Measurements from ENCODE around the gene OR13F1. TPM values are rescaled to one million over a fixed set of nuclear protein-coding genes. Genes with fewer than 3 reads are reported as not detected.

OR13F1 gene, protein sequence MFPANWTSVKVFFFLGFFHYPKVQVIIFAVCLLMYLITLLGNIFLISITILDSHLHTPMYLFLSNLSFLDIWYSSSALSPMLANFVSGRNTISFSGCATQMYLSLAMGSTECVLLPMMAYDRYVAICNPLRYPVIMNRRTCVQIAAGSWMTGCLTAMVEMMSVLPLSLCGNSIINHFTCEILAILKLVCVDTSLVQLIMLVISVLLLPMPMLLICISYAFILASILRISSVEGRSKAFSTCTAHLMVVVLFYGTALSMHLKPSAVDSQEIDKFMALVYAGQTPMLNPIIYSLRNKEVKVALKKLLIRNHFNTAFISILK
- not detected in 2 replicates for polyA plus RNA-seq (2013)

GRCh38 chr9:104503963-104504362 lies at the start of gene OR13F1:
TSS of gene OR13F1 (plus strand) at chr9:104504263. CDS start at chr9:104504263, 0 bp downstream.
- H3K4me1 ChIP-seq (ENCODE audit: control insufficient read depth in 1 of 2, insufficient read depth in 2 of 2, low read length in 2 of 2): no peaks in the 10 kb centered on the region
- H3K79me1 ChIP-seq (ENCODE audit: low read length): no peaks in the 10 kb centered on the region
- H3K27ac ChIP-seq (ENCODE audit: low read depth, low read length): no peak within 1 kb of the TSS
- no peak within 1 kb of the TSS for H4K8ac ChIP-seq (ENCODE audit: low read depth, low read length)
- H3K27me3 ChIP-seq (ENCODE audit: insufficient read depth, low read length): no peaks in the 10 kb centered on the region
- no peak within 1 kb of the TSS for H2AFZ ChIP-seq (ENCODE audit: insufficient read depth, low read length, poor library complexity)
- no peaks in the 10 kb centered on the region for H3K36me3 ChIP-seq (ENCODE audit: control insufficient read depth in 1 of 2, insufficient read depth in 2 of 2, low read length in 2 of 2)
- H2AK5ac ChIP-seq (ENCODE audit: low read length): no peak within 1 kb of the TSS
- no peak within 1 kb of the TSS for H3K9ac ChIP-seq (ENCODE audit: low read length)
- no peaks in the 10 kb centered on the region for H3K9me3 ChIP-seq (ENCODE audit: insufficient read depth, low read depth, low read length)
- no peak within 1 kb of the TSS for H2BK120ac ChIP-seq (ENCODE audit: insufficient read depth, low read length, poor library complexity)
- H3K14ac ChIP-seq (ENCODE audit: low read length): no peak within 1 kb of the TSS
- WGBS (ENCODE audit: extremely low coverage, insufficient coverage, insufficient read length): no CpG with 5 or more reads among the region's 5 CpGs
- no peak within 1 kb of the TSS for H3K23ac ChIP-seq (ENCODE audit: low read length)
- H3K4me3 ChIP-seq (ENCODE audit: low read depth, low read length): no peak within 1 kb of the TSS
- H3K79me2 ChIP-seq (ENCODE audit: control insufficient read depth, insufficient read depth, low read length, poor library complexity): no peaks in the 10 kb centered on the region
- no peak for DNase-seq
- H3K18ac ChIP-seq (ENCODE audit: low read length): no peak within 1 kb of the TSS
- no peak within 1 kb of the TSS for H2BK12ac ChIP-seq (ENCODE audit: low read length)
- no peak within 1 kb of the TSS for H2BK5ac ChIP-seq (ENCODE audit: low read depth, low read length, poor library complexity)
- no peak within 1 kb of the TSS for H3K4me2 ChIP-seq (ENCODE audit: low read length)
- no peak within 1 kb of the TSS for H4K91ac ChIP-seq (ENCODE audit: low read depth, low read length)
- H3K4ac ChIP-seq (ENCODE audit: low read depth, low read length): no peak within 1 kb of the TSS
- H4K12ac ChIP-seq (ENCODE audit: low read depth, low read length): no peak within 1 kb of the TSS

GRCh38 chr9:104456831-104457230 lies 47.2 kb upstream of the OR13F1 start:
- Histone ChIP-seq H3K79me2 (ENCODE audit: control insufficient read depth, insufficient read depth, low read length, poor library complexity) (no peaks in the 10 kb centered on the region), H2AFZ (ENCODE audit: insufficient read depth, low read length, poor library complexity) (no peak overlapping the region), H4K12ac (ENCODE audit: low read depth, low read length) (no peak overlapping the region), H3K79me1 (ENCODE audit: low read length) (no peaks in the 10 kb centered on the region), H3K4me2 (ENCODE audit: low read length) (no peak overlapping the region), H2BK120ac (ENCODE audit: insufficient read depth, low read length, poor library complexity) (no peak overlapping the region), H3K27me3 (ENCODE audit: insufficient read depth, low read length) (no peaks in the 10 kb centered on the region), H3K9me3 (ENCODE audit: insufficient read depth, low read depth, low read length) (no peaks in the 10 kb centered on the region), H4K8ac (ENCODE audit: low read depth, low read length) (no peak overlapping the region), H3K23ac (ENCODE audit: low read length) (no peak overlapping the region), H3K4me3 (ENCODE audit: low read depth, low read length) (no peak overlapping the region), H3K4me1 (ENCODE audit: control insufficient read depth in 1 of 2, insufficient read depth in 2 of 2, low read length in 2 of 2) (no peaks in the 10 kb centered on the region), H2BK5ac (ENCODE audit: low read depth, low read length, poor library complexity) (no peak overlapping the region), H3K27ac (ENCODE audit: low read depth, low read length) (no peak overlapping the region), H3K36me3 (ENCODE audit: control insufficient read depth in 1 of 2, insufficient read depth in 2 of 2, low read length in 2 of 2) (no peaks in the 10 kb centered on the region), H3K9ac (ENCODE audit: low read length) (no peak overlapping the region), H3K14ac (ENCODE audit: low read length) (no peak overlapping the region), H3K18ac (ENCODE audit: low read length) (no peak overlapping the region), H4K91ac (ENCODE audit: low read depth, low read length) (no peak overlapping the region), H2AK5ac (ENCODE audit: low read length) (no peak overlapping the region), H2BK12ac (ENCODE audit: low read length) (no peak overlapping the region), H3K4ac (ENCODE audit: low read depth, low read length) (no peak overlapping the region)
- WGBS (ENCODE audit: extremely low coverage, insufficient coverage, insufficient read length): no CpG with 5 or more reads among the region's 1 CpG
- no peak for DNase-seq

DNA sequence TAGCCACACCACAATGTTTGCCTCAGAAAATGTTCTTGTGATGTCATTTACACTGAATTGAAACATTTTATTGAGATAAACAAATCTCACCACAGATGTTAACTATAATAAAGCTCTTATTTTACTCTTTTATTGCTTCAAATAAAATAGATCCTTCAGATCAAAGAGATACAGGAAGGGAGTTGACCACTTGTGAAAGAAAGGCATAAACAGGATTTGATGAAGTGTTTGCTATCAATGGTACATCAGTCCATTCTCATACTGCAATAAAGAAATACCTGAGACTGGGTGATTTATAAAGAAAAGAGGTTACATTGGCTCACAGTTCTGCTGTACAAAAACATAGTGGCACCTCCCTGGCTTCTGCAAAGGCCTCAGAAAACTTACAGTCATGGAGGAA lies 40.2 kb upstream of the OR13F1 start:
- Histone ChIP-seq H2BK5ac (ENCODE audit: low read depth, low read length, poor library complexity) (no peak overlapping the region), H2AK5ac (ENCODE audit: low read length) (no peak overlapping the region), H3K79me2 (ENCODE audit: control insufficient read depth, insufficient read depth, low read length, poor library complexity) (no peaks in the 10 kb centered on the region), H2BK120ac (ENCODE audit: insufficient read depth, low read length, poor library complexity) (no peak overlapping the region), H4K8ac (ENCODE audit: low read depth, low read length) (no peak overlapping the region), H3K36me3 (ENCODE audit: control insufficient read depth in 1 of 2, insufficient read depth in 2 of 2, low read length in 2 of 2) (no peaks in the 10 kb centered on the region), H3K23ac (ENCODE audit: low read length) (no peak overlapping the region), H4K12ac (ENCODE audit: low read depth, low read length) (no peak overlapping the region), H3K4ac (ENCODE audit: low read depth, low read length) (no peak overlapping the region), H3K18ac (ENCODE audit: low read length) (no peak overlapping the region), H3K9me3 (ENCODE audit: insufficient read depth, low read depth, low read length) (no peaks in the 10 kb centered on the region), H3K4me3 (ENCODE audit: low read depth, low read length) (no peak overlapping the region), H3K4me2 (ENCODE audit: low read length) (no peak overlapping the region), H3K4me1 (ENCODE audit: control insufficient read depth in 1 of 2, insufficient read depth in 2 of 2, low read length in 2 of 2) (no peaks in the 10 kb centered on the region), H3K14ac (ENCODE audit: low read length) (no peak overlapping the region), H3K27ac (ENCODE audit: low read depth, low read length) (no peak overlapping the region), H2AFZ (ENCODE audit: insufficient read depth, low read length, poor library complexity) (no peak overlapping the region), H3K9ac (ENCODE audit: low read length) (no peak overlapping the region), H4K91ac (ENCODE audit: low read depth, low read length) (no peak overlapping the region), H3K79me1 (ENCODE audit: low read length) (no peaks in the 10 kb centered on the region), H3K27me3 (ENCODE audit: insufficient read depth, low read length) (no peaks in the 10 kb centered on the region), H2BK12ac (ENCODE audit: low read length) (no peak overlapping the region)
- DNase-seq: no peak

GRCh38 chr9:104468261-104468660 lies 35.8 kb upstream of the OR13F1 start:
- Histone ChIP-seq H2BK120ac (ENCODE audit: insufficient read depth, low read length, poor library complexity) (no peak overlapping the region), H4K91ac (ENCODE audit: low read depth, low read length) (no peak overlapping the region), H3K14ac (ENCODE audit: low read length) (no peak overlapping the region), H3K79me2 (ENCODE audit: control insufficient read depth, insufficient read depth, low read length, poor library complexity) (no peaks in the 10 kb centered on the region), H3K79me1 (ENCODE audit: low read length) (no peaks in the 10 kb centered on the region), H2BK5ac (ENCODE audit: low read depth, low read length, poor library complexity) (no peak overlapping the region), H4K12ac (ENCODE audit: low read depth, low read length) (no peak overlapping the region), H2BK12ac (ENCODE audit: low read length) (no peak overlapping the region), H4K8ac (ENCODE audit: low read depth, low read length) (no peak overlapping the region), H3K4me2 (ENCODE audit: low read length) (no peak overlapping the region), H3K27me3 (ENCODE audit: insufficient read depth, low read length) (no peaks in the 10 kb centered on the region), H3K9me3 (ENCODE audit: insufficient read depth, low read depth, low read length) (no peaks in the 10 kb centered on the region), H3K36me3 (ENCODE audit: control insufficient read depth in 1 of 2, insufficient read depth in 2 of 2, low read length in 2 of 2) (no peaks in the 10 kb centered on the region), H3K4me1 (ENCODE audit: control insufficient read depth in 1 of 2, insufficient read depth in 2 of 2, low read length in 2 of 2) (no peaks in the 10 kb centered on the region), H3K27ac (ENCODE audit: low read depth, low read length) (no peak overlapping the region), H3K9ac (ENCODE audit: low read length) (no peak overlapping the region), H3K4ac (ENCODE audit: low read depth, low read length) (no peak overlapping the region), H3K18ac (ENCODE audit: low read length) (no peak overlapping the region), H3K23ac (ENCODE audit: low read length) (no peak overlapping the region), H2AK5ac (ENCODE audit: low read length) (no peak overlapping the region), H3K4me3 (ENCODE audit: low read depth, low read length) (no peak overlapping the region), H2AFZ (ENCODE audit: insufficient read depth, low read length, poor library complexity) (no peak overlapping the region)
- no peak for DNase-seq
